ENCODE data around the gene CAPN13.

DNA sequence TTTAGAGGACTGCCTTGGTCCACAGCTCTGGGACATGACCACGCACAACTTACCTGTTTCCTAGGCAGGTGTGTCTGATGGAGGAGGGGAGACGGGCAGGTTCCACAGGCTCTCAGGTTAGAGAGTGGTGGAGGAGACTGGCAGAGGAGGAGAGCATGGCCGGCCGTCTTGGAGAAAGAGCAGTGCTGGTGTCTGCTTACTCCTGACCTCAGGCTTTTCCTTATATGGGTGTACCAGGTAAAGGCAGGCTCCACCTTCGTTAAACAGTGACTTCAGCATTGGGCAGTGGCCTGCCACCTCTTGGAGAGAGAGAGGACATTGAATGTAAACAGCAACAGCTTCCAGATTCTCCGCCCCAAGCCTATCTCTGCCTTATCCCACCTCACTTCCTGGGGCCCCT lies at the start of gene CAPN13:
- TF ChIP-seq, protein P1, sequence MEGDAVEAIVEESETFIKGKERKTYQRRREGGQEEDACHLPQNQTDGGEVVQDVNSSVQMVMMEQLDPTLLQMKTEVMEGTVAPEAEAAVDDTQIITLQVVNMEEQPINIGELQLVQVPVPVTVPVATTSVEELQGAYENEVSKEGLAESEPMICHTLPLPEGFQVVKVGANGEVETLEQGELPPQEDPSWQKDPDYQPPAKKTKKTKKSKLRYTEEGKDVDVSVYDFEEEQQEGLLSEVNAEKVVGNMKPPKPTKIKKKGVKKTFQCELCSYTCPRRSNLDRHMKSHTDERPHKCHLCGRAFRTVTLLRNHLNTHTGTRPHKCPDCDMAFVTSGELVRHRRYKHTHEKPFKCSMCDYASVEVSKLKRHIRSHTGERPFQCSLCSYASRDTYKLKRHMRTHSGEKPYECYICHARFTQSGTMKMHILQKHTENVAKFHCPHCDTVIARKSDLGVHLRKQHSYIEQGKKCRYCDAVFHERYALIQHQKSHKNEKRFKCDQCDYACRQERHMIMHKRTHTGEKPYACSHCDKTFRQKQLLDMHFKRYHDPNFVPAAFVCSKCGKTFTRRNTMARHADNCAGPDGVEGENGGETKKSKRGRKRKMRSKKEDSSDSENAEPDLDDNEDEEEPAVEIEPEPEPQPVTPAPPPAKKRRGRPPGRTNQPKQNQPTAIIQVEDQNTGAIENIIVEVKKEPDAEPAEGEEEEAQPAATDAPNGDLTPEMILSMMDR (IDR thresholded peaks at IDR 0.05; ENCODE audit: low read length): no peak
- TF ChIP-seq EZH2 (IDR thresholded peaks at IDR 0.05; ENCODE audit: borderline replicate concordance, low read length): no peak
